Panc1 (cell line): Measurements from ENCODE around the gene PTPN1. TPM values are rescaled to one million over a fixed set of nuclear protein-coding genes. Genes with fewer than 3 reads are reported as not detected.

Source experiments
- ATAC-seq: fragments of 200-7000 bp; cut with Tn5 transposase; 2 replicates; pipeline ENCODE4 v1.9.1; 2020; ENCODE audit warnings: mild to moderate bottlenecking, moderate library complexity
- BruUV-seq: library from RNA; stranded (reverse); fragments of 400-500 nt; replicated peaks from 2 replicates; lab custom pipeline; 2021; lab: Mats Ljungman, UMichigan
- CTCF ChIA-PET: fragments of 300-600 bp; sonication (Branson Sonifier 250); formaldehyde crosslinking; loops from one replicate; lab custom pipeline; 2022; ENCODE audit warnings: antibody characterized with exemption; lab: Charles Lee
- POLR2A ChIA-PET: fragments of 300-600 bp; sonication (Branson Sonifier 250); formaldehyde crosslinking; loops from one replicate; lab custom pipeline; 2022; ENCODE audit warnings: antibody characterized with exemption; lab: Charles Lee
- DNase-seq: peaks from one replicate; pipeline ENCODE4 v3.0.0-alpha.2; 2010; ENCODE audit warnings: low read depth, low spot score
- H3K27ac ChIP-seq: 2 replicates; pipeline ENCODE4 v1.5.1; 2011; ENCODE audit warnings: mild to moderate bottlenecking, low read length, inconsistent platforms
- H3K27me3 ChIP-seq: fragments of 200-500 bp; sonication (Bioruptor generic); 2 replicates; pipeline ENCODE4 v1.6.0; 2014; ENCODE audit warnings: low read length, inconsistent platforms; ENCODE audit not compliant: control insufficient read depth, insufficient read depth
- H3K36me3 ChIP-seq: fragments of 200-500 bp; sonication (Bioruptor generic); 2 replicates; pipeline ENCODE4 v1.5.1; 2014; ENCODE audit warnings: inconsistent platforms, mild to moderate bottlenecking, low read length, moderate library complexity; ENCODE audit not compliant: control insufficient read depth, insufficient read depth
- H3K4me1 ChIP-seq: 2 replicates; pipeline ENCODE4 v1.5.1; 2011; ENCODE audit warnings: inconsistent platforms, mild to moderate bottlenecking, low read length, moderate library complexity; ENCODE audit not compliant: control insufficient read depth, insufficient read depth
- H3K4me3 ChIP-seq, 2 experiments: 2 replicates each; pipeline ENCODE4 v1.5.1; 2011 to 2012; ENCODE audit warnings: low read depth in 2 of 2, low read length in 2 of 2, mild to moderate bottlenecking in 2 of 2, inconsistent platforms in 1 of 2, moderate library complexity in 1 of 2
- H3K9me3 ChIP-seq: fragments of 200-500 bp; sonication (Bioruptor generic); 2 replicates; pipeline ENCODE4 v1.5.1; 2014; ENCODE audit warnings: low read depth, mild to moderate bottlenecking, inconsistent platforms, low read length, moderate library complexity; ENCODE audit not compliant: control insufficient read depth, insufficient read depth
- CTCF ChIP-seq: fragments of 450-650 bp; IDR thresholded peaks from 2 replicates; pipeline ENCODE4 v1.5.1; 2017; ENCODE audit warnings: mild to moderate bottlenecking
- POLR2AphosphoS5 ChIP-seq: IDR thresholded peaks from 2 replicates; pipeline ENCODE4 v1.6.1; 2012; ENCODE audit warnings: mild to moderate bottlenecking, low read depth, low read length, moderate library complexity
- REST ChIP-seq, 2 experiments: IDR thresholded peaks; 2 replicates each; pipeline ENCODE4 v1.6.1; 2011 to 2012; ENCODE audit warnings: low read depth in 2 of 2, control low read depth in 1 of 2, low read length in 1 of 2, mild to moderate bottlenecking in 1 of 2, moderate library complexity in 1 of 2; ENCODE audit not compliant: insufficient read depth in 1 of 2
- SIN3A ChIP-seq: IDR thresholded peaks from 2 replicates; pipeline ENCODE4 v1.6.1; 2012; ENCODE audit warnings: low read depth, mild to moderate bottlenecking, low read length, moderate library complexity, borderline replicate concordance; ENCODE audit not compliant: insufficient read depth
- TCF7L2 ChIP-seq: IDR thresholded peaks from 2 replicates; pipeline ENCODE4 v1.6.1; 2011; ENCODE audit warnings: mild to moderate bottlenecking, low read depth, low read length, inconsistent platforms
- in situ Hi-C: cut with HindIII; loops from 2 replicates; pipeline ENCODE4 v1.10.0; 2016; ENCODE audit warnings: low sequenced_read_pairs, low pct_unique_long_range_greater_than_20kb
- intact Hi-C: fragments of 100-400 bp; cut with micrococcal nuclease; formaldehyde crosslinking; loops from one replicate; pipeline ENCODE4 v1.10.0; 2022; ENCODE audit not compliant: unreplicated experiment
- total RNA-seq: library from RNA; stranded (reverse); gene quantifications from one replicate; pipeline ENCODE4 v1.2.1, GENCODE V29; 2021; ENCODE audit not compliant: unreplicated experiment

The PTPN1 gene
- total RNA-seq, 1 experiment from 2014 or later: 42.2 TPM

DNA sequence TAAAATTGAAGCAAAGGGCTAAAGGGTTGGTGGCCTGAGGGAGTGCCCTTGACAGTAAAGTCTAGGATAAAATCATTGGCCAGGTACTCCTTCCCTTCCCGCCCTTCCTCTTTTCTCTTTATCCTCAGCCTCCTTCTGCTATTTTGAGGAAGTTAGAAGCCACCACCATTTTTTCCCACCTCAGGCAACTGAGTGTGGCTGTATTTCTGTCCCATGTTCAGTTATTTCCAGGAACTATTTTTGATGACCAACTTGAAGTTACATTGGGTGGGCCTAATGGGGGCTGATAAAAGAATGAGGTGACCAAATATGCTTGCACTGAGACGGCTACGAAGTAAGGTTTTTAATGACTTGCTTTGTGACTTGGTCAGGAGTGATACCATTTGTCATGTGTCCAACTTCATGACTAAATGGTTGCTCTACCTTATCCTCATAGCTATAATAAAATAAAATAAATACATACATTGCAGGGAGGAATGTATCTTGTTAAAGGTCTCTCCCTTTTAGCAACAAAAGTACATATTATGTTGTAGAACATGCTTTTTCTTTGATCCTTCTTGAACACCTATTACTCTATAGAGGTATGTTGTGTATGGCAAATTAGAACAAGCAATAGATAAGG lies 12.0 kb downstream of the PTPN1 start:
- TF ChIP-seq REST (IDR thresholded peaks at IDR 0.05; ENCODE audit: insufficient read depth in 1 of 2, low read depth in 2 of 2, low read length in 1 of 2) (no peak), CTCF (no peak), POLR2AphosphoS5 (no peak), TCF7L2 (no peak), SIN3A (no peak)
- Histone ChIP-seq H3K27ac (no peak overlapping the region), H3K4me3 (no peak overlapping the region), H3K4me1 (peaks cover 43% of the 10 kb centered on the region), H3K9me3 (no peaks in the 10 kb centered on the region), H3K27me3 (no peaks in the 10 kb centered on the region), H3K36me3 (no peaks in the 10 kb centered on the region; the same call in 1 of the 2 replicates)
- ATAC-seq (no peak), DNase-seq (no peak)
- no TSS peak for BruUV-seq
- CTCF ChIA-PET: no interaction called here
- intact Hi-C loops: no loop called here
- POLR2A ChIA-PET: no interaction called here
- in situ Hi-C loops: no loop called here

DNA sequence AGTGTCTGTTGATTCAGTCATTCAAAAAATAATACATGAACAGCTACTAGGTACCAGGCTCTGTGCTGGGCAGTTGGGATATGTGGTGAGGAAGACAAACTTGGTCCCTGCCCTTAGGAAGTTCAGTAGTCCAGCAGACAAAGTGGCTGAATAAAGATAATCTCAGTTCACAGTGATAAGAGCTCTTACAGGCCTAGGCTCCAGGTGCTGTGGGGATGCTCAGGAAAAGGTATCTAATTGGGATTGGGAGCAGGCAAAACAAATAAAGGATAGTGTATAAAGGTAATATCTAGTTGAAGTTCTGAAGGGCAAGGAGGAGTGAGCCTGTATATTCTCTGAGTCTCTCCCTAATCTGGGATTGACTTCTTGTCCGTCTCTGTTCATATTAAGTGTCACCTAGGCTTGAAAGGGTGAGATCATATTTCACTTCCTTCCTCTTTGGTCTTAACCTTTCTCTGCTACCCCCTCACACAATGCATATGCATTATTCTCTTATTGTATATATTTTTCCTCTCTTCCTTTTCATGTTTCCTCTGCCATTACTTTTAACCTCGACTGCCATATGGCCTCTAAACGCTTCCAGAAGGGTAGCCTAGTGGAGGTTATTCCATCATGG lies 13.5 kb downstream of the PTPN1 start:
- BruUV-seq: no TSS peak
- CTCF ChIA-PET: no interaction called here

More for the DNA sequence above, 13.5 kb downstream of the PTPN1 start:
- no peaks in the 10 kb centered on the region for H3K27me3 ChIP-seq
- H3K9me3 ChIP-seq: no peaks in the 10 kb centered on the region
- H3K4me3 ChIP-seq: no peak overlapping the region
- no peak for TF ChIP-seq TCF7L2
- TF ChIP-seq CTCF: no peak
- TF ChIP-seq SIN3A: no peak
- no peak for TF ChIP-seq POLR2AphosphoS5
- no peak for TF ChIP-seq REST (IDR thresholded peaks at IDR 0.05; ENCODE audit: insufficient read depth in 1 of 2, low read depth in 2 of 2, low read length in 1 of 2)
- POLR2A ChIA-PET: no interaction called here
- in situ Hi-C loops (no loop called here), intact Hi-C loops (no loop called here)
- H3K27ac ChIP-seq: no peak overlapping the region
- no peaks in the 10 kb centered on the region; the same call in 1 of the 2 replicates for H3K36me3 ChIP-seq
- DNase-seq (no peak), ATAC-seq (peak; percentile 25; the same call in 1 of the 2 replicates)
- peaks cover 28% of the 10 kb centered on the region for H3K4me1 ChIP-seq
